ENCODE measurements around the gene BRAT1.
A peak's percentile ranks its signal among the peaks of the same experiment; 100 is the strongest.

Gene BRAT1

GRCh38 chr7:2559283-2559950 lies 4.1 kb upstream of the BRAT1 start:
- DNase-seq: no peak

GRCh38 chr7:2558629-2559282 lies 3.4 kb upstream of the BRAT1 start, which contains the start of gene IQCE:
IQCE (plus strand) TSS chr7:2558979; CDS start chr7:2559182, 203 bp downstream.
- peak; percentile 37 for DNase-seq

GRCh38 chr7:2554661-2555111 lies 638 bp downstream of the BRAT1 start:
- no peak for DNase-seq

- DNase-seq: no peak
These were observed 1.3 kb downstream of the BRAT1 start for GRCh38 chr7:2553831-2554581.

- no peak for DNase-seq
These were observed 2.2 kb downstream of the BRAT1 start for GRCh38 chr7:2553108-2553507.

GRCh38 chr7:2551418-2551817 lies 3.9 kb downstream of the BRAT1 start:
- DNase-seq: no peak

GRCh38 chr7:2546776-2547586 lies 8.3 kb downstream of the BRAT1 start:
- no peak for DNase-seq

GRCh38 chr7:2545746-2546425 lies 9.4 kb downstream of the BRAT1 start:
- no peak for DNase-seq

- no peak for DNase-seq
These were observed 10.7 kb downstream of the BRAT1 start for GRCh38 chr7:2544541-2545188.

- no peak for DNase-seq
These were observed 12.1 kb downstream of the BRAT1 start for GRCh38 chr7:2542916-2543871.

- no peak for DNase-seq
These were observed 13.1 kb downstream of the BRAT1 start for GRCh38 chr7:2542011-2542915.

GRCh38 chr7:2541291-2542010 lies 13.9 kb downstream of the BRAT1 start:
- no peak for DNase-seq

GRCh38 chr7:2540641-2541051 lies 14.7 kb downstream of the BRAT1 start:
- no peak for DNase-seq

- DNase-seq: no peak
These were observed 15.2 kb downstream of the BRAT1 start for GRCh38 chr7:2540133-2540532.

- no peak for DNase-seq
These were observed 16.1 kb downstream of the BRAT1 start for GRCh38 chr7:2539031-2539911.

- no peak for DNase-seq
These were observed 17.1 kb downstream of the BRAT1 start for GRCh38 chr7:2537981-2538851.

All from amniotic stem cell (primary cell).